RWPE2 (cell line): ENCODE measurements around the gene PCSK6.
A peak's percentile ranks its signal among the peaks of the same experiment; 100 is the strongest.

ENCODE experiments used
- ATAC-seq: fragments of 200-7000 bp; cut with Tn5 transposase; 3 replicates; pipeline ENCODE4 v1.9.1; 2021; ENCODE audit warnings: low read depth
- DNase-seq: peaks from one replicate; pipeline ENCODE4 v3.0.0-alpha.2; 2020; ENCODE audit warnings: low spot score
- H3K27ac ChIP-seq: fragments of 450-650 bp; 2 replicates; pipeline ENCODE4 v1.5.1; 2017; ENCODE audit warnings: mild to moderate bottlenecking; ENCODE audit not compliant: poor library complexity, severe bottlenecking
- H3K27me3 ChIP-seq: fragments of 250-450 bp; sonication (Bioruptor Pico); 2 replicates; pipeline ENCODE4 v1.5.1; 2021; ENCODE audit warnings: mild to moderate bottlenecking, moderate library complexity; ENCODE audit not compliant: insufficient read depth, poor library complexity, severe bottlenecking
- H3K36me3 ChIP-seq: fragments of 250-450 bp; sonication (Bioruptor Pico); 2 replicates; pipeline ENCODE4 v1.5.1; 2020; ENCODE audit warnings: low read depth, mild to moderate bottlenecking, moderate library complexity
- H3K4me1 ChIP-seq: fragments of 250-450 bp; sonication (Bioruptor Pico); 2 replicates; pipeline ENCODE4 v1.5.1; 2021; ENCODE audit warnings: mild to moderate bottlenecking, moderate library complexity; ENCODE audit not compliant: insufficient read depth, poor library complexity, severe bottlenecking
- H3K4me3 ChIP-seq: fragments of 250-450 bp; sonication (Bioruptor Pico); 2 replicates; pipeline ENCODE4 v1.5.1; 2021; ENCODE audit warnings: mild to moderate bottlenecking, moderate library complexity; ENCODE audit not compliant: severe bottlenecking
- H3K9me3 ChIP-seq: fragments of 250-450 bp; sonication (Bioruptor Pico); 2 replicates; pipeline ENCODE4 v1.5.1; 2021; ENCODE audit warnings: mild to moderate bottlenecking, moderate library complexity; ENCODE audit not compliant: severe bottlenecking
- CTCF ChIP-seq: fragments of 450-650 bp; IDR thresholded peaks from one replicate; pipeline ENCODE4 v1.5.1; 2017; ENCODE audit warnings: mild to moderate bottlenecking, moderate library complexity; ENCODE audit not compliant: poor library complexity, severe bottlenecking

Gene PCSK6

GRCh38 chr15:101323793-101324523 lies 165.5 kb downstream of the PCSK6 start:
- DNase-seq, result peak; percentile 53
- TF ChIP-seq CTCF, result no peak
- ATAC-seq, result no peak
- H3K36me3 ChIP-seq, result no peaks in the 10 kb centered on the region
- no peak overlapping the region for H3K27ac ChIP-seq
- no peaks in the 10 kb centered on the region for H3K9me3 ChIP-seq
- no peaks in the 10 kb centered on the region for H3K4me1 ChIP-seq
- no peak overlapping the region for H3K4me3 ChIP-seq
- H3K27me3 ChIP-seq, result no peaks in the 10 kb centered on the region

DNA sequence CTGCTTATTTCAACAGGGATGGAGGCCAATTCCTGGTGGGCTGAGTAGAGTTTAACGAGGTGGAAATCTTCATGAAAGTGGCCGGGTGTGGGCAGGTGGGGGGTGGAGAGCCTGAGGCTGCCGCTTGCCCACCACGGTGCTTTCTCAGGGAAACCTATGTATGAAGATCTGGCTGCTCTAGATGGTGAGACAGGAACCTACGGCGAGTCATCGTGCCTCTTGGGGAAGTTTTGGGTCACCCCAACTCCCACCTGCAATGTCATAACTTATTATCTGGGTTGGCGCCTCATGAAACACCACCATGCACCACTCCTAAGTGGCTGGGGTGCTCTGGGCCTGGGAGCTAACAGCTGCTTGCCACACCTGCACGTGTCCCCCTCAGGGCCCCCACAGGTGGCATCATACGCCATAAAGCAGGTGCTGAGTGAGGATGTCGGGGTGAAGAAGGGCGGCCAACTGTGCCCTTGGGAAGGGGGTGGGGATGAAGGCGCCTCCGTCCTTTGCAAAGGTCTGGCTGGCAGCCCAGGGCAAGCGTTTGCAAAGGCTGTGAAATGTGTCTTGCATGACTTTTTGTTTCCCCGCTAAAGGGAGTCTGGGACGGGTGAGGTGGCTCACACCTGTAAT lies 166.5 kb downstream of the PCSK6 start:
- no peak for ATAC-seq

GRCh38 chr15:101322016-101322695 lies 167.4 kb downstream of the PCSK6 start:
- H3K4me3 ChIP-seq, result no peak overlapping the region
- no peaks in the 10 kb centered on the region for H3K36me3 ChIP-seq
- H3K27me3 ChIP-seq, result no peaks in the 10 kb centered on the region
- TF ChIP-seq CTCF, result no peak
- H3K4me1 ChIP-seq, result no peaks in the 10 kb centered on the region
- no peak overlapping the region for H3K27ac ChIP-seq
- no peaks in the 10 kb centered on the region for H3K9me3 ChIP-seq
- ATAC-seq (no peak), DNase-seq (peak; percentile 56)

More for the DNA sequence above, 166.5 kb downstream of the PCSK6 start:
- Histone ChIP-seq H3K36me3 (no peaks in the 10 kb centered on the region), H3K9me3 (no peaks in the 10 kb centered on the region), H3K4me1 (no peaks in the 10 kb centered on the region), H3K27me3 (no peaks in the 10 kb centered on the region), H3K27ac (no peak overlapping the region), H3K4me3 (no peak overlapping the region)
- TF ChIP-seq CTCF, result no peak
- DNase-seq, result peak; percentile 67

- Histone ChIP-seq H3K9me3 (no peaks in the 10 kb centered on the region), H3K4me1 (no peaks in the 10 kb centered on the region), H3K27ac (no peak overlapping the region), H3K27me3 (no peaks in the 10 kb centered on the region), H3K36me3 (no peaks in the 10 kb centered on the region), H3K4me3 (no peak overlapping the region)
- no peak for TF ChIP-seq CTCF
- DNase-seq (peak; percentile 49), ATAC-seq (no peak)
Measured at GRCh38 chr15:101320501-101321052, 168.9 kb downstream of the PCSK6 start.
